Measurements from ENCODE around the gene MAP7.

DNA sequence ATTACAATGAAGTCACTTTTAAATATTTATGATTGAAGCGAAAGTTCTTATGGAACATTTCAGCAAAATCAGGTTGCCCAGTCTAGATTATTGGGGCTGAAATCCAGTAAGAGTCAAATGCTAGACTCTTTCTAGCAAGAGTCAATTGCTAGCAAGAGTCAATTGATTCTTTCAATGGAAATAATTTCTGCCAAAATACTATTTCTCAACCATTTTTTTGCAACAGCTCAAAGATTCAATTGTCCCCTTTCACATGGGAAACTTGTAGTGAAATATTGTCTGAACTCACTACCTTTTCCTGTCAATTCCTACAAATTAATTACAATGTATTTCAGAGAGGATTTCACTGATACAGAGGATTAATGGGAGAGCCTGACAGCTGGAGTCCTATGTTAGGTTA, 78.3 kb downstream of the MAP7 start:
- TF ChIP-seq, protein P1, sequence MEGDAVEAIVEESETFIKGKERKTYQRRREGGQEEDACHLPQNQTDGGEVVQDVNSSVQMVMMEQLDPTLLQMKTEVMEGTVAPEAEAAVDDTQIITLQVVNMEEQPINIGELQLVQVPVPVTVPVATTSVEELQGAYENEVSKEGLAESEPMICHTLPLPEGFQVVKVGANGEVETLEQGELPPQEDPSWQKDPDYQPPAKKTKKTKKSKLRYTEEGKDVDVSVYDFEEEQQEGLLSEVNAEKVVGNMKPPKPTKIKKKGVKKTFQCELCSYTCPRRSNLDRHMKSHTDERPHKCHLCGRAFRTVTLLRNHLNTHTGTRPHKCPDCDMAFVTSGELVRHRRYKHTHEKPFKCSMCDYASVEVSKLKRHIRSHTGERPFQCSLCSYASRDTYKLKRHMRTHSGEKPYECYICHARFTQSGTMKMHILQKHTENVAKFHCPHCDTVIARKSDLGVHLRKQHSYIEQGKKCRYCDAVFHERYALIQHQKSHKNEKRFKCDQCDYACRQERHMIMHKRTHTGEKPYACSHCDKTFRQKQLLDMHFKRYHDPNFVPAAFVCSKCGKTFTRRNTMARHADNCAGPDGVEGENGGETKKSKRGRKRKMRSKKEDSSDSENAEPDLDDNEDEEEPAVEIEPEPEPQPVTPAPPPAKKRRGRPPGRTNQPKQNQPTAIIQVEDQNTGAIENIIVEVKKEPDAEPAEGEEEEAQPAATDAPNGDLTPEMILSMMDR (IDR thresholded peaks at IDR 0.05): no peak
- TF ChIP-seq POLR2AphosphoS5 (IDR thresholded peaks at IDR 0.05) (no peak), POLR2A (IDR thresholded peaks at IDR 0.05) (no peak), EP300 (IDR thresholded peaks at IDR 0.05) (no peak)
